ENCODE measurements around the gene CMPK1. TPM values are rescaled to one million over a fixed set of nuclear protein-coding genes. Genes with fewer than 3 reads are reported as not detected.

CMPK1 gene
- total and polyA plus RNA-seq, 2 experiments from 2014 or later = 114 to 206 TPM

DNA sequence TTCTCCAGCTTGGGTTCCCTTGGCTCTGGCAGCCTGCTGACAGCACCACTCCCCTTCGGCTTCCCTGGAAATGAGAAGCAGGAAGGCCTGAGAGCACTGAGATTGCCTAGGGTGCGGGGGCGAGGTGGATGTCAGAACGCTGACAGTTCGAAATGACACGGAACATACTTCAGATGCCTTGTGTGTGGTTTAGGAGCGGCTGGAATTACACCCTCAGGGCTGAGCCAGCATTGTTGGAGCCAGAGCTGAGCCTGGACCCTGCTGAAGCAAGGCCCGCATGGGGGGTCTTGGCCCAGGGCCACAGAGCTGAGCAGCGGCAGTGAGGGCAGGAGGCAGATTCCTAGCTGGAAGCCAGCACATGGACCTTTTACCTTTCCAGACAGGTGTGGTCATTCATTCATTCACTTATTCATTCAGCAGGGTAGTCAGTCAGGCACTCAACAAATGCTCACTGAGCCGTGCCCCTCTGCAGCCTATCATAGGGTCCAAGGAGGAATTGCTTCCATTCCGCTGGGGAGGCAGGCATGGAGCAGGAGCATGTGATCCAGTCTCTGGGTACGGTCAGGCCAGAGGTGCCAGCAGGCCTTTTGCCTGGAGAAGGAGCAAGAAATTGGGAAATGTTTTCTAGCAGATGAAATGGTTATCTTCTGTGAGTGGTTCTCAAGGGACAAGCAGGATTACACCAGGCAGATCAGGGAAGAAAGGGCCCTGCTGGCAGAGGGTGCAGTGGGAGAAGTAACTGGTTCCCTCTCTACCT, 75.9 kb downstream of the CMPK1 start:
- Histone ChIP-seq H2AFZ (no peak overlapping the region), H3K36me3 (replicated peaks; ENCODE audit: insufficient read depth, low read depth) (no peaks in the 10 kb centered on the region), H3K27me3 (peaks cover 9% of the 10 kb centered on the region), H3K79me2 (no peaks in the 10 kb centered on the region), H3K9me3 (ENCODE audit: low read depth) (no peaks in the 10 kb centered on the region), H3K4me2 (no peak overlapping the region), H3K27ac (peak overlapping the region; percentile 23), H3K4me1 (ENCODE audit: insufficient read depth) (peaks cover 16% of the 10 kb centered on the region), H3K9me2 (replicated peaks; ENCODE audit: insufficient read depth) (no peaks in the 10 kb centered on the region), H3K4me3 (no peak overlapping the region), H4K20me1 (ENCODE audit: insufficient read depth, poor library complexity, severe bottlenecking) (no peaks in the 10 kb centered on the region)
- 56% methylated on average over 12 of the region's 12 CpGs for WGBS (ENCODE audit: low lambda C conversion rate, missing lambda C conversion rate)
- DNase-seq (ENCODE audit: low spot score) = peak; percentile 35
- TF ChIP-seq, protein P1, sequence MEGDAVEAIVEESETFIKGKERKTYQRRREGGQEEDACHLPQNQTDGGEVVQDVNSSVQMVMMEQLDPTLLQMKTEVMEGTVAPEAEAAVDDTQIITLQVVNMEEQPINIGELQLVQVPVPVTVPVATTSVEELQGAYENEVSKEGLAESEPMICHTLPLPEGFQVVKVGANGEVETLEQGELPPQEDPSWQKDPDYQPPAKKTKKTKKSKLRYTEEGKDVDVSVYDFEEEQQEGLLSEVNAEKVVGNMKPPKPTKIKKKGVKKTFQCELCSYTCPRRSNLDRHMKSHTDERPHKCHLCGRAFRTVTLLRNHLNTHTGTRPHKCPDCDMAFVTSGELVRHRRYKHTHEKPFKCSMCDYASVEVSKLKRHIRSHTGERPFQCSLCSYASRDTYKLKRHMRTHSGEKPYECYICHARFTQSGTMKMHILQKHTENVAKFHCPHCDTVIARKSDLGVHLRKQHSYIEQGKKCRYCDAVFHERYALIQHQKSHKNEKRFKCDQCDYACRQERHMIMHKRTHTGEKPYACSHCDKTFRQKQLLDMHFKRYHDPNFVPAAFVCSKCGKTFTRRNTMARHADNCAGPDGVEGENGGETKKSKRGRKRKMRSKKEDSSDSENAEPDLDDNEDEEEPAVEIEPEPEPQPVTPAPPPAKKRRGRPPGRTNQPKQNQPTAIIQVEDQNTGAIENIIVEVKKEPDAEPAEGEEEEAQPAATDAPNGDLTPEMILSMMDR (IDR thresholded peaks at IDR 0.05; ENCODE audit: poor library complexity) = no peak
- TF ChIP-seq EZH2phosphoT487 (IDR thresholded peaks at IDR 0.05; ENCODE audit: low read depth, severe bottlenecking, unreplicated experiment) (no peak), EZH2 (IDR thresholded peaks at IDR 0.05; ENCODE audit: borderline replicate concordance) (no peak)

DNA sequence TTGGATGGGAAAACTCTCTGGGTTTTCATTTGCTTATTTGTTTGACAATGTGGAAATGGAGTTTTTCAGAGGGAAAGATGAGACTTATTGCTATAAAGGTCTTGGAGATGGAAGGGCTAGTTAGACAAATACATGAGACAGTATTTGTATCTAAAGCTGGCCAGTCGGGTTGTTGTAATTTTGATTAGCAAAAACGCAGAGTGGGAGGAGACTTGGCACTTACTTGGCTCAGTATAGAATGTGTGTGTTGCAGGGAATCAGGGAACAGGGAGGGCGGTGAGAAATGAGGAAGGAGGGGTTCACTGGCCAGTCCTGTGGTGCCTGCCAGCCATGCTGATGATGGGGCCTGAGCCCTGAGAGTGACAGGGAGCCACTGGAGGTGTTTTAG, 76.5 kb downstream of the CMPK1 start:
- no peaks in the 10 kb centered on the region for H3K9me2 ChIP-seq (replicated peaks; ENCODE audit: insufficient read depth)
- H3K36me3 ChIP-seq (replicated peaks; ENCODE audit: insufficient read depth, low read depth) = no peaks in the 10 kb centered on the region
- H3K79me2 ChIP-seq = no peaks in the 10 kb centered on the region
- no peak for DNase-seq (ENCODE audit: low spot score)
- no peak overlapping the region for H2AFZ ChIP-seq
- WGBS (ENCODE audit: low lambda C conversion rate, missing lambda C conversion rate) = 66% methylated on average over 3 of the region's 3 CpGs
- H4K20me1 ChIP-seq (ENCODE audit: insufficient read depth, poor library complexity, severe bottlenecking) = no peaks in the 10 kb centered on the region
- no peak overlapping the region for H3K4me3 ChIP-seq
- peaks cover 16% of the 10 kb centered on the region for H3K4me1 ChIP-seq (ENCODE audit: insufficient read depth)
- peak overlapping the region; percentile 23 for H3K27ac ChIP-seq
- peaks cover 15% of the 10 kb centered on the region for H3K27me3 ChIP-seq
- TF ChIP-seq EZH2 (IDR thresholded peaks at IDR 0.05; ENCODE audit: borderline replicate concordance) = no peak
- TF ChIP-seq EZH2phosphoT487 (IDR thresholded peaks at IDR 0.05; ENCODE audit: low read depth, severe bottlenecking, unreplicated experiment) = no peak
- TF ChIP-seq, protein P1 (IDR thresholded peaks at IDR 0.05; ENCODE audit: poor library complexity) = no peak
- no peaks in the 10 kb centered on the region for H3K9me3 ChIP-seq (ENCODE audit: low read depth)
- no peak overlapping the region for H3K4me2 ChIP-seq

DNA sequence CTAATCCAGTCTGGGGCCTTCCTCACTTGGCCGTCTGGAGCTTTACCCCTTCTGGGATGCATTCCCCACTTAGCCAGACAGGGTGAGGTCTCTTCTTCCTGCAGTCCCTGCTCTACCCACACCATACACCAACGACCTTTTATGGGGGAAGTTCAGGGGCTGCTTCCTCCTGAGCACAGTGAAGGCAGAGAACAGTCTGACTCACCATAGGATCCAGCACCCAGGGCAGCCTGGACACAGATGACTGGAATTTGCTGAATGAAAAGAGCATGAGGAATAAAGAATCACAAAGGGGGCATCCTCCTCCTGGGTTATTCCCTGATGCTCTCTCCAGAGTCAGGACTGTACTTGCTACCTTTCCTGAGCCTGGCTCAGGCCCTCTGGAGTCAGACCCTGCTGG, 77.8 kb downstream of the CMPK1 start:
- Histone ChIP-seq H2AFZ (no peak overlapping the region), H3K36me3 (replicated peaks; ENCODE audit: insufficient read depth, low read depth) (no peaks in the 10 kb centered on the region), H4K20me1 (ENCODE audit: insufficient read depth, poor library complexity, severe bottlenecking) (no peaks in the 10 kb centered on the region), H3K9me2 (replicated peaks; ENCODE audit: insufficient read depth) (no peaks in the 10 kb centered on the region), H3K27me3 (peaks cover 26% of the 10 kb centered on the region), H3K4me3 (no peak overlapping the region), H3K27ac (no peak overlapping the region), H3K79me2 (no peaks in the 10 kb centered on the region), H3K4me1 (ENCODE audit: insufficient read depth) (peaks cover 16% of the 10 kb centered on the region), H3K9me3 (ENCODE audit: low read depth) (no peaks in the 10 kb centered on the region), H3K4me2 (no peak overlapping the region)
- no peak for DNase-seq (ENCODE audit: low spot score)
- WGBS (ENCODE audit: low lambda C conversion rate, missing lambda C conversion rate) = 59% methylated on average over 2 of the region's 2 CpGs
- TF ChIP-seq, protein P1 (IDR thresholded peaks at IDR 0.05; ENCODE audit: poor library complexity) = no peak
- TF ChIP-seq EZH2 (IDR thresholded peaks at IDR 0.05; ENCODE audit: borderline replicate concordance) = no peak
- no peak for TF ChIP-seq EZH2phosphoT487 (IDR thresholded peaks at IDR 0.05; ENCODE audit: low read depth, severe bottlenecking, unreplicated experiment)

Data from hepatocyte (in vitro differentiated cells).